HepG2 (cell line): ENCODE measurements around the gene RMDN2. TPM values are rescaled to one million over a fixed set of nuclear protein-coding genes. Genes with fewer than 3 reads are reported as not detected.

ENCODE experiments used
- ARHGAP35 ChIP-seq: sonication (generic); formaldehyde crosslinking; IDR thresholded peaks from 2 replicates; pipeline ENCODE4 v1.9.0; 2022; ENCODE audit warnings: mild to moderate bottlenecking, inconsistent platforms, moderate library complexity, missing genetic modification reagents, borderline replicate concordance
- RBFOX2 ChIP-seq: fragments of 200-400 bp; formaldehyde crosslinking; IDR thresholded peaks from 2 replicates; pipeline ENCODE4 v1.6.1; 2017; ENCODE audit warnings: low read depth, mild to moderate bottlenecking, low read length
- REPIN1 ChIP-seq: sonication (generic); formaldehyde crosslinking; IDR thresholded peaks from 2 replicates; pipeline ENCODE4 v1.8.0; 2022; ENCODE audit warnings: missing genetic modification reagents, low read depth, mild to moderate bottlenecking, borderline replicate concordance
- SMC3 ChIP-seq: IDR thresholded peaks from 2 replicates; pipeline ENCODE4 v1.6.1; 2011; ENCODE audit warnings: low read length, improper control_type of control experiment
- SP4 ChIP-seq: sonication (generic); formaldehyde crosslinking; IDR thresholded peaks from 2 replicates; pipeline ENCODE4 v1.8.1; 2023; ENCODE audit warnings: mild to moderate bottlenecking, missing genetic modification reagents
- ZKSCAN1 ChIP-seq: fragments of 150-350 bp; IDR thresholded peaks from 2 replicates; pipeline ENCODE4 v1.6.1; 2014; ENCODE audit warnings: low read length
- ZNF407 ChIP-seq: sonication (generic); formaldehyde crosslinking; IDR thresholded peaks from one replicate; pipeline ENCODE4 v1.5.1; 2020; ENCODE audit warnings: mild to moderate bottlenecking, missing genetic modification reagents; ENCODE audit errors: not compliant biosample characterization
- ZNF451 ChIP-seq: sonication (generic); formaldehyde crosslinking; IDR thresholded peaks from 2 replicates; pipeline ENCODE4 v1.5.0; 2020; ENCODE audit warnings: mild to moderate bottlenecking, missing genetic modification reagents
- ZNF639 ChIP-seq: conservative IDR thresholded peaks from 2 replicates; pipeline ENCODE4 v1.6.1; 2018; ENCODE audit warnings: missing genetic modification reagents
- ZNF781 ChIP-seq: sonication (generic); formaldehyde crosslinking; IDR thresholded peaks from 2 replicates; pipeline ENCODE4 v1.5.1; 2020; ENCODE audit warnings: borderline replicate concordance, mild to moderate bottlenecking, missing genetic modification reagents; ENCODE audit errors: not compliant biosample characterization
- polyA plus RNA-seq, 8 experiments: library from polyadenylated mRNA; depleted of rRNA in 3 of 8; stranded (reverse) in 7 of 8; unstranded in 1 of 8; fragments of >200 nt; fragmentation: Illumina TruSeq in 4 of 8; extraction: Trizol in 4 of 8; gene quantifications; 2 replicates each; pipeline versions ENCODE4 v1.2.1 to v1.2.3, GENCODE V29; 2011 to 2016; ENCODE audit warnings: low read depth in 4 of 8, missing spikeins in 1 of 8, mixed read lengths in 1 of 8; ENCODE audit not compliant: insufficient read depth in 1 of 8
- total RNA-seq, 5 experiments: library from RNA; depleted of rRNA; stranded (reverse); fragments of >200 nt; fragmentation: Illumina TruSeq; extraction: Trizol; gene quantifications; 2 replicates each; pipeline ENCODE4 v1.2.3, GENCODE V29; 2016; ENCODE audit warnings: low read depth in 1 of 5

RMDN2 gene
- total and polyA plus RNA-seq, 2 of the 13 experiments (the other 11 are each of a cell fraction or from before 2014, with no cell fraction given), result 2.3 to 8.9 TPM

- TF ChIP-seq ZNF639 (CRISPR knock-in tag) (no peak), ZNF451 (CRISPR knock-in tag) (no peak), ARHGAP35 (CRISPR knock-in tag) (no peak), ZNF407 (CRISPR knock-in tag) (no peak), REPIN1 (CRISPR knock-in tag) (no peak), ZNF781 (CRISPR knock-in tag) (no peak), SMC3 (no peak), RBFOX2 (no peak), SP4 (CRISPR knock-in tag) (no peak), ZKSCAN1 (no peak)
Measured at GRCh38 chr2:38045811-38046210, 120.7 kb downstream of the RMDN2 start (continued).
